ENCODE data around the gene TSC22D3. TPM values are rescaled to one million over a fixed set of nuclear protein-coding genes. Genes with fewer than 3 reads are reported as not detected.

The TSC22D3 gene
- total RNA-seq, 2 experiments from 2014 or later: 23.3 to 25.9 TPM

DNA sequence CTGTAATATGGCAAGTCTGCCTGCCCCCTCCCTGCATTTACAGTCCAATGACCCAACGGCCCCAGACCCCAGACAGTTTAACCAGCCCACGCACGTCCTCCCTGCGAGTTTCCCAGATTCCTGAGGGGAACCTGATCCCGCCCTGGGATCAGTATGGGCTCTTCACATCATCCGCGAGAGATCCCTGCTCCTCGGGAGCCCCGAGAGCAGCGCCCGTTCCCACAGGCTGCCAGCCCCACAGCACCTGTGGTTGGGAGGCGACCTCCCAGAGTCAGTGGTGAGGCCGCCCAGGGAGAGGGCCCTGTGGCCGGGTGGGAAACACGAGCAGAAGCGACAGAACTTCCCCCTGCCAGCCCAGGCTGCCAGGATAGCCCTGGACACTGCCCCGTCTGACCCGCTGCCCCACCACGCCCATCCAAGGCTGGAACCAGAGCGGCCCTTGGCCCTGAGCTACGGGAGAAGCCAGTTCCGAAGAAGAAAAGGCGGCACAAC lies 32.8 kb downstream of the TSC22D3 start:
- CTCF ChIA-PET: interaction anchor here (1.1 to 1.8 kb wide), 2 partner anchors 9 to 70 kb away, joined by 3 to 6 read pairs; no protein-coding TSS in a partner anchor

DNA sequence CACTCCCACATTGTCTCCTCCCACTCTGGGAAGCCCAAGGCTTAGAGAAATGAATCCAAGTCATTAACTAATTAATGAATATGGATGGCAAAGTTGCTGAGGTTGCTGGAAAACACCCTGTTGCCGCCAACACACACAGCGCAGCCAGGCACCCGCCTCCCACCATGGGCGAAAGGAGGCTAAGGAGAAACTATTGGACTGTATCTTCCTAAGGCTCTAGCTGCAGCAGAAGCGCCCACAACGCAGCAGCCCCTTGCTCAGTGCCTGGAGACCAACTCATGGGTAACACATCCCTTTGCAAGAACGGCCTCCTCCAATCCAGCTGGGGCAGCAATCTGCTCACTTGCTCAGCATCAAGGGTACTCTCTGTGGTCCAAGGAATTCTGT lies 34.2 kb downstream of the TSC22D3 start:
- Mint-ChIP-seq H3K4me1 (peaks cover 42% of the 10 kb centered on the region), H3K27me3 (no peaks in the 10 kb centered on the region), H3K4me3 (peak overlapping the region; percentile 66), H3K36me3 (ENCODE audit: low read depth) (no peaks in the 10 kb centered on the region), H3K9me3 (ENCODE audit: low read depth) (no peaks in the 10 kb centered on the region), H3K27ac (peak overlapping the region; percentile 96)
- ChIA-PET POLR2A (interaction anchor here (0.8 kb wide), 1 partner anchor 65 kb away, joined by 4 read pairs; no protein-coding TSS in a partner anchor), CTCF (interaction anchor here (1.3 kb wide), 2 partner anchors 10 to 34 kb away, joined by 4 to 5 read pairs; partner anchors contain the start of gene TSC22D3)
- DNase-seq: no peak
- peak; percentile 6 for ATAC-seq
- intact Hi-C loops (cut with DNase I, micrococcal nuclease): no loop called here

More for the DNA sequence above, 32.8 kb downstream of the TSC22D3 start:
- Mint-ChIP-seq H3K27me3 (no peaks in the 10 kb centered on the region), H3K9me3 (ENCODE audit: low read depth) (no peaks in the 10 kb centered on the region), H3K4me1 (peaks cover 42% of the 10 kb centered on the region), H3K27ac (peak overlapping the region; percentile 96), H3K36me3 (ENCODE audit: low read depth) (no peaks in the 10 kb centered on the region), H3K4me3 (peak overlapping the region; percentile 66)
- DNase-seq: no peak
- intact Hi-C loops (cut with DNase I, micrococcal nuclease): loop anchor here (1.0 to 2.0 kb wide), 5 partner anchors 24 to 69 kb away; partner anchors contain the start of gene NCBP2L (in 1 of the 2)
- POLR2A ChIA-PET: no interaction called here
- no peak for ATAC-seq

DNA sequence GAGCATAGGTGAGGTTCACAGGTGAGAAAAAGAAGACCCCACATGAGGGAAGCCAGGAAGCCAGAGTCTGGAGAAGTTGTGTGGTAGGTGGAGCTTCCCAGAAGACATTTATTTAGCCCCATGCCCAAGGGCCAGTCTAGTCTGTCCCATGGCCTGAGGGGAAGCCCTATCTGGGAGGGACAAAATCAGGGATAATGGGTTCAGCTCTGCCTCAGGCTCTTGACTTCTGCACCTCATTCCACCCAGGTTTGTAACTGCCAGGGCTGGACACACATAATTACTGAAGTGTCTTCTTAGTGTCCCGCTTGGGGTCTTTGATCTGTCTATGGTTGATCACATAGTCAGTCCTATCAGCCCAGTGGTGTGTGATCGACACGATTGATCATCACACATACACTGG lies 36.0 kb downstream of the TSC22D3 start:
- no peaks in the 10 kb centered on the region for H3K9me3 Mint-ChIP-seq (ENCODE audit: low read depth)
- H3K4me1 Mint-ChIP-seq: peaks cover 41% of the 10 kb centered on the region
- no peaks in the 10 kb centered on the region for H3K27me3 Mint-ChIP-seq
- H3K27ac Mint-ChIP-seq: no peak overlapping the region
- no peak for ATAC-seq
- intact Hi-C loops (cut with DNase I, micrococcal nuclease): no loop called here
- DNase-seq: no peak
- no peaks in the 10 kb centered on the region for H3K36me3 Mint-ChIP-seq (ENCODE audit: low read depth)
- ChIA-PET POLR2A (interaction anchor here (1.0 kb wide), 1 partner anchor 26 kb away, joined by 3 read pairs; no protein-coding TSS in a partner anchor), CTCF (interaction anchor here (0.9 to 1.0 kb wide), 3 partner anchors 10 to 22 kb away, joined by 3 to 4 read pairs (median 3); no protein-coding TSS in a partner anchor)
- no peak overlapping the region for H3K4me3 Mint-ChIP-seq

DNA sequence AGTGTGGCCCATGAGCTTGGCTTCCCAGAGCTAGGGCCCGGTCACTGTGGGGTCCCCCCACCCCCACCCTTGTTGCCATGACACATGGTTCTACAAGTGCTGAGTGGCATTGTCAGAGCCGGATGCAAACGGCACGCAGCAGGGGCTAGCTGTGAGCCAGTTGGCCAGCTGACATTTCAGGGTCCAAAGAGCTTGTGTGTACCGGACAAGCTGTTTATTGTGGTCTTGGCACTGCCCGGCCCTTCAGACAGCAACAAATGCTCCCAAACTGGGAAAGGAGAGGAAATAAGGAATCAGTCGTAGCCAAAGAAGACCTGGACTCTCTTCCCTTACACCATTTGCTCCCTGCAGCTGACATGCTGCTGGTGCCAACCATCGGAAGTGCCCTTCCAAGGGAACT lies 36.8 kb downstream of the TSC22D3 start:
- ATAC-seq (no peak), DNase-seq (no peak)
- CTCF ChIA-PET: interaction anchor here (0.5 to 0.9 kb wide), 3 partner anchors 13 to 79 kb away, joined by 3 read pairs; no protein-coding TSS in a partner anchor
- Mint-ChIP-seq H3K27me3 (no peaks in the 10 kb centered on the region), H3K4me1 (peaks cover 38% of the 10 kb centered on the region), H3K4me3 (no peak overlapping the region), H3K36me3 (ENCODE audit: low read depth) (no peaks in the 10 kb centered on the region), H3K27ac (no peak overlapping the region), H3K9me3 (ENCODE audit: low read depth) (no peaks in the 10 kb centered on the region)
- POLR2A ChIA-PET: no interaction called here
- intact Hi-C loops (cut with DNase I, micrococcal nuclease): no loop called here

DNA sequence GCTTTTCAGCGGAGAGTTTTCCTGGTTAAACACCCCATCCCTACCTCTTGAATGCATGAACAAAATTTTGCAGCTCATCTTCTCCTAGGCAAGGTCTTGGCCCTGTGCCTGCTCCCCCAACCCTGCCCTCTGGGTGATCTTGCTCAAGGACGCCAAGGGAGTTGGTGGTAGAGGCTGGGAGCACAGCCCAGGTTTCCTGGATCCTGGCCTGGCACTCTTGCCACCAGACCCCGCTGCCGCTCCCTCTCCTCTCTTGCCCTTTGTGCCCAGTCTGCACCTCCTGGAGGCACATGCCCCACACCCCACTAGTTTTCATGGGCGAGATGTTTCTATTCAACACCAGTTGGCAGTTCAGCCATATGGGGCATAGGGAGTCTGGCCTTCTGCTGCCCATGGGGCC lies 37.3 kb downstream of the TSC22D3 start:
- intact Hi-C loops (cut with DNase I, micrococcal nuclease): no loop called here
- Mint-ChIP-seq H3K36me3 (ENCODE audit: low read depth) (no peaks in the 10 kb centered on the region), H3K27ac (no peak overlapping the region), H3K4me3 (no peak overlapping the region), H3K4me1 (peaks cover 36% of the 10 kb centered on the region), H3K9me3 (ENCODE audit: low read depth) (no peaks in the 10 kb centered on the region), H3K27me3 (no peaks in the 10 kb centered on the region)
- no peak for ATAC-seq
- ChIA-PET POLR2A (no interaction called here), CTCF (no interaction called here)
- no peak for DNase-seq

DNA sequence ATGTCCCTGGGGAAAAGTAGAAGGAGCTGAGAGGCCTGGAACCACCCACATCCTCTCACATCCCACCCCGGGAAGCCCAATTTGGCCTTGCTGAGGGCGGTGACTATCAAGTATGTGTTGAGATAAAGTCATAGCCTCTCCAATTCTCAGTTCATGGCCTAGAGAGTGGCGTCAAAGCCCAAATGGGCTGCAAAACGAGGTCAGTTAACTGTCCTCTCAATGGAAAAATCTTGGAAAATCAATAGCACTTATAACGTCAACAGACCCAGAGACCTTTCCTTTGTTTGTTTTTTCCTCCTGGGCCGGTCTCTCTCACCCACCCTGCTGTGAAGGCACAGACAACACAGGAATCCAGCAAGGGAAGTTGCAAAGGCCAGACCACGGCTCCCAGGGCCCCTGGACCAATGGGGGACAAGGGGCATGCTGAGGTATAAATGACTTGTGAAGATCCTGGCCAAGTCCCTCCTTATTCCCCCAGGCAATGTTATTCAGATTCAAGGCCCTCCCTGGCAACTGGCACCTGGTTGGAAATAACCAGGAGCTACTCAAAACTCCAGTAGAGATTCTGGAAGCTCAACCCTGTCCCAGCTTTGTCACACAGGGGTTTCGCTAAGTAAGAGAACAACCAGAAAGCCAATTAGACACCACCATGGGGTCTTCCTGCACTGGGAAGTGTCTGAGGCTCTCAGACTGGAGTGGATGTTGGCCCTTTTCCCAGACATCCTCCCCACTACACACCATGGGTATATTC lies 38.6 kb downstream of the TSC22D3 start:
- Mint-ChIP-seq H3K9me3 (ENCODE audit: low read depth) (no peaks in the 10 kb centered on the region), H3K4me3 (no peak overlapping the region), H3K36me3 (ENCODE audit: low read depth) (no peaks in the 10 kb centered on the region), H3K27ac (no peak overlapping the region), H3K27me3 (no peaks in the 10 kb centered on the region), H3K4me1 (peaks cover 28% of the 10 kb centered on the region)
- intact Hi-C loops (cut with DNase I, micrococcal nuclease): no loop called here
- POLR2A ChIA-PET: no interaction called here
- no peak for ATAC-seq
- DNase-seq: no peak
- CTCF ChIA-PET: no interaction called here

DNA sequence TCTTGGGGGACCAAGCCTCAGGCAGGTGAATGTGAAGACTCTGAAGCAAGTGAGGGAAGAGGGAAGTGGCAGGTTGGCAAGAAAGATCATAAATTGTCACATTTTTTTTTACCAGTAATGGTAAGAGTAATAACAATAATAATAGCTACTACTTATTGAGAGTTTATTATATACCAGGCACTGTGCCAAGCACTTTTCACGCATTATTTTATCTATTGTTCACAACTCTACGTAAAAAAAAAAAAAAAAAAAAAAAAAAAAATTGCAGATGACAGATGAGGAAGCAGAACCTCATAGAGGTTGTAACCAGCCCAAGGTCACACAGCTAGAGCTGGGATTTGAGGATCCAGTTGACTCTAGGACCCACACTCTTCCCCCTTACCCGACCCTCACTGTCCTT lies 40.9 kb downstream of the TSC22D3 start:
- ATAC-seq (no peak), DNase-seq (no peak)
- H3K4me1 Mint-ChIP-seq: peaks cover 9% of the 10 kb centered on the region
- ChIA-PET CTCF (interaction anchor here (1.5 kb wide), 1 partner anchor 77 kb away, joined by 4 read pairs; no protein-coding TSS in a partner anchor), POLR2A (no interaction called here)
- no peaks in the 10 kb centered on the region for H3K36me3 Mint-ChIP-seq (ENCODE audit: low read depth)
- intact Hi-C loops (cut with DNase I, micrococcal nuclease): no loop called here
- no peak overlapping the region for H3K27ac Mint-ChIP-seq
- no peaks in the 10 kb centered on the region for H3K27me3 Mint-ChIP-seq
- no peaks in the 10 kb centered on the region for H3K9me3 Mint-ChIP-seq (ENCODE audit: low read depth)
- no peak overlapping the region for H3K4me3 Mint-ChIP-seq

DNA sequence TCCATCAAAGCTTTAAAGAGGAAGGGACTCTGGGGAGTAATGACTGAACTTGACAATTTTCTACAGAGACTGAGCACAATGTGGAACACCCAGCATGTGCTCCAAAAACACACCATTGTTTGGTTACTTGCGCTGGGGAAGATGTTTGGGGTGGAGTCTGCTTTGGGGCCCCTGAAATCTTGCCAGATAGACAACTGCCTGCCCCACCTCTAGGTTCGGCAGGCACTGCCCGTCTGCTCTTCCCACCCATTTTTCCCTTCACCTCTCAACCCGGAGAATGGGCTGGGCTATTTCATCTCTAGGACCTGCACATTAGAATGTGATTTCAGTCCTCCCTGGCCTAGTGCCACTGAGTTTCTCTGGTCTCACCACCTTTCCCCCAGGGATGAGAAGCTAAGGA lies 41.9 kb downstream of the TSC22D3 start:
- Mint-ChIP-seq H3K4me1 (peaks cover 9% of the 10 kb centered on the region), H3K27me3 (no peaks in the 10 kb centered on the region), H3K36me3 (ENCODE audit: low read depth) (no peaks in the 10 kb centered on the region), H3K9me3 (ENCODE audit: low read depth) (no peaks in the 10 kb centered on the region), H3K4me3 (no peak overlapping the region), H3K27ac (no peak overlapping the region)
- CTCF ChIA-PET: interaction anchor here (0.9 kb wide), 1 partner anchor 9 kb away, joined by 3 read pairs; no protein-coding TSS in a partner anchor
- intact Hi-C loops (cut with DNase I, micrococcal nuclease): no loop called here
- POLR2A ChIA-PET: no interaction called here
- DNase-seq: no peak
- no peak for ATAC-seq

DNA sequence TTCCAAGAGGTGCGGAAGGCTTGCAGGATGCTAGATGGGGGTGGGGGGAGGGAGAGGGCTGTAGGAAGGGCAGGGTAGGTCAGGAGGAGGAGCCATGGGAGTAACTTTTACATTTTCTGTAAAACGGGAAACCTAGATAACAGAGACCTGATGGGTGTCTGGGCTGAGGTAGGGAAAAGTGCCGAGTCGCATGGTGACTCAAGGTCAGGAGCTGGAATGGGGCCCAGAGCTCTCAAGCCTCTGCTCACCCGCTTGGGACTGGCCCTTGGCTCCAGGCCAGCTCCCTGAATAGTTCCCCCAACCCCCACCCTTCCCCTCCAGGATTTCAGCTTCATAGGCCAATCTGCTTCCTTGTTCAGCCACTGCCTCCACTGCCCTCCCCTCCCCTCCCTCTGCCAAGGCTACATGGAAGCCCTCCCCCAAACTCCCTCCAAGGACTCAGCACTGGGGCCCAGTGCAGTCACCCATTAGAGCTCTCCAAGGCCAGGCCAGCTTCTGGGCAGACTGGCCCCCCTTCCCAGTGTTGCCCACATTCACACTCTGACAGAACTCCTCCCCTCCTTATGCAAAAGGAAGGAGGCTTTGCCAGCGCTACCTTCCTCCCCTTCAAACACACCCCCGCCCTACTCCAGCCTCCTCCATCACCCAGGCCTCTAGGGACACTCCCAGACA lies 43.6 kb downstream of the TSC22D3 start:
- H3K27me3 Mint-ChIP-seq: no peaks in the 10 kb centered on the region
- no peaks in the 10 kb centered on the region for H3K9me3 Mint-ChIP-seq (ENCODE audit: low read depth)
- CTCF ChIA-PET: interaction anchor here (0.9 to 1.3 kb wide), 2 partner anchors 10 to 14 kb away, joined by 4 to 5 read pairs; no protein-coding TSS in a partner anchor
- no peaks in the 10 kb centered on the region for H3K36me3 Mint-ChIP-seq (ENCODE audit: low read depth)
- intact Hi-C loops (cut with DNase I, micrococcal nuclease): no loop called here
- DNase-seq (no peak), ATAC-seq (no peak)
- no peak overlapping the region for H3K4me3 Mint-ChIP-seq
- no peak overlapping the region for H3K27ac Mint-ChIP-seq
- POLR2A ChIA-PET: no interaction called here
- peaks cover 9% of the 10 kb centered on the region for H3K4me1 Mint-ChIP-seq

DNA sequence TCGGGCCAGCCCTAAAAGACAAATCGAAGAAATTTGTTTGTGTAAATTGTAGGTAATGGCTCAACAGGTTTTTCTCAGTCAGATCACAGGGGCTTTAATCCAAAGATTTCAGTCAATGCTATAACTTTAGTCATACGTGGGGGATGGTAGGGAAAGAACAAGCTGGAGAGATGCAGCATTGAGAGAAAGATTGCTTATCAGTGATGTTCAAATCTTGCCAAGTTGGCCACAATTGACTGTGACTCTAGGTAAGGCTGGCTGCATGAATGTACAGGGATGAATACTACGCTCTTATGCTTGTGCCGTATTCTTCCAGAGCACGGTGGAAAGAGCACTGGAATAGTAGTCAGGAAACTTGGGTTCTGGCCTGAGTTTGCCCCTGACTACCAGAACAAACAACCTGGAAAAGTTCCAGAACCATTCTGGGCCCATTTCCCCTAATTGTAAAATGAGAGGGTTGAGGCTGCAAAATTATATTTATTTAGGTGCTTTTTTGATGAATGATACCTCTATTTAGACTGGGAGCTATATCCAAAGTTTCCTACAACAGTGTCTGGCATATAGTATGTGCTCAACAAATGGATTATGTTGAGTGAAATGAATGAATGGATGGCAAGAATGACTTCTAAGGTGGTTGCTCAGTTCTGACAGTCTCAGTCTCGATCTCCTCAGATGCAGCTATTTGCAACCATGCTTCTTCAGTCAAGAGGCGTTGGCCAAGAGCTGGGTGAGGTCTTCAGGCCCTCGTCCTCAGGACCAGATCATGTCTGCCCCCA lies 44.4 kb downstream of the TSC22D3 start:
- Mint-ChIP-seq H3K36me3 (ENCODE audit: low read depth) (no peaks in the 10 kb centered on the region), H3K9me3 (ENCODE audit: low read depth) (no peaks in the 10 kb centered on the region), H3K4me3 (no peak overlapping the region), H3K27ac (no peak overlapping the region), H3K27me3 (no peaks in the 10 kb centered on the region), H3K4me1 (peaks cover 9% of the 10 kb centered on the region)
- intact Hi-C loops (cut with DNase I, micrococcal nuclease): no loop called here
- ChIA-PET POLR2A (no interaction called here), CTCF (interaction anchor here (0.9 to 1.3 kb wide), 2 partner anchors 10 to 13 kb away, joined by 4 to 5 read pairs; no protein-coding TSS in a partner anchor)
- ATAC-seq: no peak
- DNase-seq: no peak

DNA sequence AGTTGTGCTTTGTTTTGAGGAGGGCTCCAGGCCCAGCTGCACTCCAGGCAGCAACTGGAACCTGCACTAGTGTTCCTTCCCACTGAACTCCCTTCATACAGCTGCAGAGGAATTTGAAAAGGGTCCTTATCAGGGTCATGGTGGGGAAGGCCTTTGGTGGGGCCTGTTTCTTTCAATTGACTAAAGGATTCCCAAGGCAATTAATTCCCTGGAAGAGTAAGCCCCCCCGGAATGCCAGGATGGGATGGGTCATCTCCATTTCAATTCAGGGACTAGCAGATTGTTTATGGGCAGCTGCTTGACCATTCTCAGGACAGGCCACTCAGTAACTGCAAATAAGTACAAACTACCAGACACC lies 45.3 kb downstream of the TSC22D3 start:
- CTCF ChIA-PET: interaction anchor here (0.9 to 1.7 kb wide), 4 partner anchors 9 to 47 kb away, joined by 3 to 6 read pairs (median 4); partner anchors contain the start of gene NCBP2L
- intact Hi-C loops (cut with DNase I, micrococcal nuclease): no loop called here
- H3K36me3 Mint-ChIP-seq (ENCODE audit: low read depth): no peaks in the 10 kb centered on the region

More for the DNA sequence above, 45.3 kb downstream of the TSC22D3 start:
- Mint-ChIP-seq H3K27me3 (no peaks in the 10 kb centered on the region), H3K9me3 (ENCODE audit: low read depth) (no peaks in the 10 kb centered on the region), H3K4me3 (no peak overlapping the region), H3K4me1 (peaks cover 9% of the 10 kb centered on the region), H3K27ac (peak overlapping the region; percentile 13)
- DNase-seq: no peak
- ATAC-seq: no peak
- POLR2A ChIA-PET: no interaction called here
